ENCODE results near the gene ARSG. TPM values are rescaled to one million over a fixed set of nuclear protein-coding genes. Genes with fewer than 3 reads are reported as not detected.
"Not testable (repeated sequence)": the region's sequence is repeated elsewhere in the genome, so short reads cannot be mapped to it uniquely, and the experiment has no call there.

The ARSG gene
- total RNA-seq, 3 donors from 2014 or later: 9.3 to 14.8 (median 9.5) TPM

DNA sequence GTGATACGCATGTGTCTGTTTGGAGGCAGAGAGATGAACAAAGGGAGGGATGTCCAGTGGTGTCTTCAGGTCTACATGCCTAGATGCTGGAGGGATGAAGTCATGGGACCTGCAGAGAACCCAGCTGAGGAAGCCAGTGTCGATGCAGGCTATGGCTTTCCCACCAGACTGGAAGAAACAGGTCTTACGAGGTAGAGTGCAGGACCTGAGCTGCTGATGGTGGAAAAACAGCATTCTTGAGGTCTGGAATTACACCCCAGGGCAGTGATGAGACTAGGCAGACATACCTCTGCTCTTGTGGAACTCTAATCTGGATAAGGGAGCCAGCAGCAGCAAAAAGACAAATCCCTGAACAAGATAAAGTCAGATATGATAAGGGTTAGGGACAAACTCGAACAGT is 37.4 kb downstream of the ARSG start:
- Histone ChIP-seq H3K9me3 (peaks cover 16% of the 10 kb centered on the region in 2 donors), H3K27ac (peak overlapping the region in 1 of 2 donors; percentile 39), H3K36me3 (no peaks in the 10 kb centered on the region), H3K27me3 (no peaks in the 10 kb centered on the region), H3K4me1 (no peaks in the 10 kb centered on the region), H3K4me3 (no peak overlapping the region)
- TF ChIP-seq POLR2AphosphoS5 (IDR thresholded peaks at IDR 0.05) (peak in 1 of 3 donors; percentile 15), POLR2A (IDR thresholded peaks at IDR 0.05) (no peak)
- TF ChIP-seq, protein P1, sequence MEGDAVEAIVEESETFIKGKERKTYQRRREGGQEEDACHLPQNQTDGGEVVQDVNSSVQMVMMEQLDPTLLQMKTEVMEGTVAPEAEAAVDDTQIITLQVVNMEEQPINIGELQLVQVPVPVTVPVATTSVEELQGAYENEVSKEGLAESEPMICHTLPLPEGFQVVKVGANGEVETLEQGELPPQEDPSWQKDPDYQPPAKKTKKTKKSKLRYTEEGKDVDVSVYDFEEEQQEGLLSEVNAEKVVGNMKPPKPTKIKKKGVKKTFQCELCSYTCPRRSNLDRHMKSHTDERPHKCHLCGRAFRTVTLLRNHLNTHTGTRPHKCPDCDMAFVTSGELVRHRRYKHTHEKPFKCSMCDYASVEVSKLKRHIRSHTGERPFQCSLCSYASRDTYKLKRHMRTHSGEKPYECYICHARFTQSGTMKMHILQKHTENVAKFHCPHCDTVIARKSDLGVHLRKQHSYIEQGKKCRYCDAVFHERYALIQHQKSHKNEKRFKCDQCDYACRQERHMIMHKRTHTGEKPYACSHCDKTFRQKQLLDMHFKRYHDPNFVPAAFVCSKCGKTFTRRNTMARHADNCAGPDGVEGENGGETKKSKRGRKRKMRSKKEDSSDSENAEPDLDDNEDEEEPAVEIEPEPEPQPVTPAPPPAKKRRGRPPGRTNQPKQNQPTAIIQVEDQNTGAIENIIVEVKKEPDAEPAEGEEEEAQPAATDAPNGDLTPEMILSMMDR (IDR thresholded peaks at IDR 0.05): no peak
- intact Hi-C loops (cut with DNase I; ENCODE audit: low total_unique reads): no loop called here
- peak; percentile 47 to 55 for DNase-seq (ENCODE audit: low spot score in 2 of 2)

DNA sequence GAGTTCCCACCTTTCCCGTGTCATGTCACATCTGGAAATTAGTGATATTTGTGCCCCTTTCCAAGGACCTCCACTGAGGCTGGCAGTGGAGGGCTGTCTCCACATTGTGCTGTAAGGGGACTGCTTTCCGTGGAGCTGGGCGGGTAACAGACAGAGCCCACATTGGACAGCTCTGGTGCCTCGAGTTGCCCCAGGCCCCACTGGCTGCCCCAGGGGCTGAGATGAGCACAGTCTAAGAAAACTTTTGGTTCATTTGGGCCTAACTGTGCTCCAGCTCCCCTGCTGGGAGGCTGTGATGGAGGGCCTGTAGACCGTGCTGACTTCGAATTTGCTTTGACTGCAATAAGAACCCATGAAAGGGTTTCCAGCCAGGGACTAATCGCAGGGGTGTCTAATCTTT is 38.0 kb downstream of the ARSG start:
- H3K27ac ChIP-seq: peak overlapping the region in 1 of 2 donors; percentile 39
- H3K36me3 ChIP-seq: no peaks in the 10 kb centered on the region
- H3K27me3 ChIP-seq: no peaks in the 10 kb centered on the region
- TF ChIP-seq POLR2AphosphoS5 (IDR thresholded peaks at IDR 0.05) (no peak), POLR2A (IDR thresholded peaks at IDR 0.05) (no peak)
- TF ChIP-seq, protein P1 (IDR thresholded peaks at IDR 0.05): no peak
- intact Hi-C loops (cut with DNase I; ENCODE audit: low total_unique reads): no loop called here
- H3K4me1 ChIP-seq: no peaks in the 10 kb centered on the region
- DNase-seq (ENCODE audit: low spot score in 2 of 2): no peak
- H3K9me3 ChIP-seq: peaks cover 16% of the 10 kb centered on the region in 2 donors
- H3K4me3 ChIP-seq: no peak overlapping the region

DNA sequence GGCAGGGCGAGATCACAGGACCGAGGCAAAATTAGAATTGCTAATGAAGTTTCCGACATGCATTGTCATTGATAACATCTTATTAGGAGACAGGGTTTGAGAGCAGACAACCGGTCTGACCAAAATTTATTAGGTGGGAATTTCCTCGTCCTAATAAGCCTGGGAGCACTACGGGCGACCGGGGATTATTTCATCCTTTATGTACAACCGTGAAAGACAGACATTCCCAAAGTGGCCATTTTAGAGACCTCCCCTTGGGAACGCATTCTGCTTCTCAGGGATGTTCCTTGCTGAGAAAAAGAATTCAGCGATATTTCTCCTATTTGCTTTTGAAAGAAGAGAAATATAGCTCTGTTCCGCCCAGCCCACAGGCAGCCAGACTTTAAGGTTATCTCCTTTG is 40.6 kb downstream of the ARSG start:
- not testable (repeated sequence) for H3K36me3 ChIP-seq; H3K27me3 ChIP-seq; H3K4me3 ChIP-seq; H3K27ac ChIP-seq; DNase-seq (ENCODE audit: low spot score in 2 of 2); H3K4me1 ChIP-seq
- intact Hi-C loops (cut with DNase I; ENCODE audit: low total_unique reads): loop anchor here (1.0 kb wide), 1 partner anchor 21 kb away; no protein-coding TSS in a partner anchor
- H3K9me3 ChIP-seq: peaks cover 16% of the 10 kb centered on the region in 2 donors

DNA sequence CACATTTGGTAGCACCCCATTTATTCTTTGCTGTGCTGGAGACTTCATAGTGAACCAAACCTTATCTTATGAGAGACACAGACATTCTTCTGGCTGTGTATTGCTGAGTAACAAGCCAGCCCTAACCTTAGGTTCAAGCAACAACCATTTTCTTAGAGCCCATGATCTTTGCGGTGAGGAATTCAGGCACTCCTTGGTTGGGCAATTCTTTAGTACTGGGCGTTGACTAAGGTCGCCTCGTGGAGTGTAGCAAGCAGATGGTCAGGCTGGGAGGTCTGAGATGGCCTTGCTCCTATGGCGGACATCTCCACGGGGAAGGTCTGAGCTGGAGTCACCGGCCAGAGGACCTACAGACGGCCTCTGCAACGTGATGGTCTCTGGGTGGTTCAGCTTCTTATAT is 43.1 kb downstream of the ARSG start:
- Histone ChIP-seq H3K4me1 (no peaks in the 10 kb centered on the region), H3K27ac (no peak overlapping the region), H3K4me3 (no peak overlapping the region), H3K9me3 (peaks cover 16% of the 10 kb centered on the region in 2 donors), H3K36me3 (no peaks in the 10 kb centered on the region), H3K27me3 (no peaks in the 10 kb centered on the region)
- TF ChIP-seq POLR2A (IDR thresholded peaks at IDR 0.05) (no peak), POLR2AphosphoS5 (IDR thresholded peaks at IDR 0.05) (no peak)
- TF ChIP-seq, protein P1 (IDR thresholded peaks at IDR 0.05): no peak
- no peak for DNase-seq (ENCODE audit: low spot score in 2 of 2)
- intact Hi-C loops (cut with DNase I; ENCODE audit: low total_unique reads): no loop called here

DNA sequence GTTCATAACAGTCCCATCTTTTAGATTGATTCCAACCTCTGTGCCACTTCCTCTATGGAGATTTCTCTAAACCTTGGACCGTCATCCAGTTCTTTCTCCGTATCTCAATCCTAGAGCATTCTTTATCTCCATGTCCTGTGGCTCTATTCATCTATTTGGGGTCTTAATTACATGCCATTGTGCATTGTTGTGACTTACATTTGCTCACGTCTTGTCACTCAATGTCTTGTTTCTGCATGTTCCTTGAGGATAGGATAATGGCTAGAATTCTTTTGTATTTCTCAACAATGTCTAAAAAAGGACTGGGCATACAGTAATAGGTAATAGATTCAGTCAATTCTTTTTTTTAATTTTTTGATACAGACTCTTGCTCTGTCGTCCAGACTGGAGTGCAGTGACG is 50.2 kb downstream of the ARSG start:
- intact Hi-C loops (cut with DNase I; ENCODE audit: low total_unique reads): no loop called here
- Histone ChIP-seq H3K9me3 (no peaks in the 10 kb centered on the region), H3K4me1 (no peaks in the 10 kb centered on the region), H3K27ac (no peak overlapping the region), H3K36me3 (no peaks in the 10 kb centered on the region), H3K4me3 (no peak overlapping the region), H3K27me3 (no peaks in the 10 kb centered on the region)
- no peak for TF ChIP-seq POLR2AphosphoS5 (IDR thresholded peaks at IDR 0.05)
- DNase-seq (ENCODE audit: low spot score in 2 of 2): no peak

DNA sequence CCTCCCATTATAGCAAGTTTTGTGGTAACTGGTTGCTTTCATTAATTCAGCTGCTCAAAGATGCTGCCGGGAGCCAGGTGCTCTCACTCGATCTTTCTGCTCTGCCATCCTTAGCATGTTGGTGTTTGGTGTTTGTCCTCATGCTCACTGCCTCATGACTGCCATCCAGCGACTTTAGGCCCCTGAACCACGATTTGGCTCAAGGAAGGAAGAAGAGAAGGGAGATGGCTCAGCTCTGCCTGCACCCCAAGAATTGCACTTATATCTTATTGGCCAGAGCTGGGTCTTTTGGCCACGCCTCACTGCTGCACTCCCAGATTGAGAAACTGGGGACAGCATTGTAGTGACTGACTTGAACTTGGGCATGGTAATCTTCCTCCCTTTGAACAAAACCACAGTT is 52.7 kb downstream of the ARSG start:
- TF ChIP-seq, protein P1 (IDR thresholded peaks at IDR 0.05): no peak
- no peak for TF ChIP-seq POLR2A (IDR thresholded peaks at IDR 0.05)
- no peak for TF ChIP-seq POLR2AphosphoS5 (IDR thresholded peaks at IDR 0.05)
- H3K36me3 ChIP-seq: no peaks in the 10 kb centered on the region
- DNase-seq (ENCODE audit: low spot score in 2 of 2): no peak
- intact Hi-C loops (cut with DNase I; ENCODE audit: low total_unique reads): no loop called here
- H3K27me3 ChIP-seq: no peaks in the 10 kb centered on the region
- H3K9me3 ChIP-seq: no peaks in the 10 kb centered on the region
- H3K4me1 ChIP-seq: no peaks in the 10 kb centered on the region
- no peak overlapping the region for H3K27ac ChIP-seq
- no peak overlapping the region for H3K4me3 ChIP-seq
